Myocyte (in vitro differentiated cells): Measurements from ENCODE around the gene MYLK2. TPM values are rescaled to one million over a fixed set of nuclear protein-coding genes. Genes with fewer than 3 reads are reported as not detected.

Experiments used
- DNase-seq: peaks from one replicate; pipeline ENCODE4 v3.0.0-alpha.2; 2012; ENCODE audit warnings: low read depth
- total RNA-seq: library from RNA; depleted of rRNA; stranded (reverse); fragments of >200 nt; gene quantifications from 2 replicates; pipeline ENCODE4 v1.2.3, GENCODE V29; 2014

The MYLK2 gene
- total RNA-seq, 1 donor from 2014 or later: 0.13 TPM

- no peak for DNase-seq
Observed at GRCh38 chr20:31870726-31871617, 51.8 kb downstream of the MYLK2 start.

DNA sequence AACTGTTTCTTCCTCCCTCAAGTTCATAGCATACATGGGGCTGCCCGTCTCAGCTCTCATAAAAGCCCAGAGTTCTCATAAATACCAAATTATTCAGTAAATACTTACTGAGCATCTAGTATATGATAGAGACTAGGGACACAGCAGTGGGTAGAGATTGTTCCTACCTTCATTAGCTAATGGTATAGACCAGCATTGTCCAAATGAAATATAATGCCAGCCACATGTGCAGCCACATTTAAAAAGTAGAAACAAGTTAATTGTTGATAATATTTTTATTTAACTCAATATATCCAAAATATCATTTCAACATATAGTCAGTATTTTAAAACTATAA lies 52.4 kb downstream of the MYLK2 start:
- DNase-seq: no peak

- DNase-seq: no peak
Observed at GRCh38 chr20:31872406-31872805, 53.2 kb downstream of the MYLK2 start.

GRCh38 chr20:31875671-31876070 lies 56.5 kb downstream of the MYLK2 start:
- no peak for DNase-seq

DNA sequence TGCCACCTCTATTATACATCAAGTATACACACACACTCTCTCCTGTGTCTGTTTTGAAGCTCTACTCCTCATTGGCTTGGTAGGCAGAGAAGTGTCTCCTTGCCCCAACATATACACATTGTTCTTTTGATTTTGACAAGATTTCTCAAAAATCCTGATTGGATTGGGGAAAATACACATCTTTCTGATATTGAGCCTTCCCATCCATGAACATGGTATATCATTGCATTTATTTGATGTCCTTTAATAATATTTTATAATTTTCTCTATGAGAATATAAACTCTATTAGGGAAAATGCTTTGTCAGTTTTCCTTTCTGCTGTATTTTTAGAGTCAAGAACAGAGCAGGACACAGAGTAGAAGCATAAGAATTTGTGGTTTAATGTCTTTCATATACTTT lies 58.5 kb downstream of the MYLK2 start:
- DNase-seq: no peak

- DNase-seq: peak; percentile 96
Observed at GRCh38 chr20:31879143-31879987, 60.2 kb downstream of the MYLK2 start.

- DNase-seq: no peak
Observed at GRCh38 chr20:31881945-31882344, 62.8 kb downstream of the MYLK2 start.

DNA sequence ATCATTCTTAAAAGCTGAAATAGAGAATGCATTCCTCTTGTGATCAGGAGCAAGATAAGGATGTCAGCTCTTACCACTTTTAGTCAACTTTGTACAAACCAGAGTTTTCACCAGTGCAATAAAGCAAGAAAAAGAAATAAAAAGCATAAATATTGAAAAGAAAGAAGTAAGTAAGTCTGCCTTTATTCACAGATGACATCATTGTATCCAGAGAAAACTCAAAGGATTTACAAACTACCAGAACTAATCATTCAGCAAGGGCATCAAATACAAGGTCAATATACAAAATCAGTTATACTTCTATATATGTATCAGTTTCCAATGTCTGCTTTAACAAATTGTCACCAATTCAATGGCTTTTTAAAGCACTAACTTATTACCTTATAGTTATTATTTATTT lies 64.7 kb downstream of the MYLK2 start:
- no peak for DNase-seq

Other genes starting within 250 kb of the MYLK2 start
- 6.7 and 8.9 TPM in 2 replicates for gene ID1, start 214.1 kb upstream of the MYLK2 start, total RNA-seq
- gene COX4I2, start 181.4 kb upstream of the MYLK2 start, total RNA-seq: not detected in 2 replicates
- gene BCL2L1, start 96.5 kb upstream of the MYLK2 start, total RNA-seq: 172 and 239 TPM in 2 replicates
- 7.0 and 10.5 TPM in 2 replicates for gene TPX2, start 80.1 kb upstream of the MYLK2 start, total RNA-seq
- gene FOXS1, start 26.2 kb downstream of the MYLK2 start, total RNA-seq: 0.56 and 0.99 TPM in 2 replicates
- gene DUSP15, start 51.2 kb downstream of the MYLK2 start, total RNA-seq: 0.64 and 0.68 TPM in 2 replicates
- gene TTLL9, start 51.3 kb downstream of the MYLK2 start, total RNA-seq: not detected in 2 replicates
- 7.8 and 7.9 TPM in 2 replicates for gene PDRG1, start 132.7 kb downstream of the MYLK2 start, total RNA-seq
- not detected in 2 replicates for gene XKR7, start 148.8 kb downstream of the MYLK2 start, total RNA-seq
- gene CCM2L, start 191.1 kb downstream of the MYLK2 start, total RNA-seq: not detected in 2 replicates
- gene HCK, start 232.9 kb downstream of the MYLK2 start, total RNA-seq: not detected in 2 replicates